ENCODE measurements around the gene BCS1L.

GRCh38 chr2:218623366-218623705 lies 36.1 kb upstream of the BCS1L start:
- TF ChIP-seq RAD51 (IDR thresholded peaks at IDR 0.05; ENCODE audit: borderline replicate concordance, low read depth) = no peak
- no peak for TF ChIP-seq ZNF707 (CRISPR knock-in tag; conservative IDR thresholded peaks at IDR 0.05)

Data from K562 (cell line).